ENCODE data around the gene TAS2R39.
"Not testable (repeated sequence)": the region's sequence is repeated elsewhere in the genome, so short reads cannot be mapped to it uniquely, and the experiment has no call there.

GRCh38 chr7:143150696-143151095 lies 32.5 kb upstream of the TAS2R39 start:
- not testable (repeated sequence) for TF ChIP-seq CTCF (IDR thresholded peaks at IDR 0.05); ZFX (IDR thresholded peaks at IDR 0.05; ENCODE audit: borderline replicate concordance)

Measured in 22Rv1 (cell line).